MCF 10A (cell line): ENCODE results near the gene SSBP2. TPM values are rescaled to one million over a fixed set of nuclear protein-coding genes. Genes with fewer than 3 reads are reported as not detected.

Experiments used
- BruUV-seq: library from RNA; stranded (reverse); fragments of 400-500 nt; replicated peaks from 2 replicates; lab custom pipeline; 2021; lab: Mats Ljungman, UMichigan
- CTCF ChIA-PET: fragments of 300-600 bp; sonication (Branson Sonifier 250); formaldehyde crosslinking; extraction: SDS; loops from one replicate; lab custom pipeline; 2021; ENCODE audit warnings: antibody characterized with exemption, inconsistent platforms; lab: Yijun Ruan, JAX
- POLR2A ChIA-PET: fragments of 300-600, 350-650 bp; sonication (Branson Sonifier 250); formaldehyde crosslinking; extraction: SDS; loops from one replicate; lab custom pipeline; 2020; ENCODE audit warnings: antibody characterized with exemption, inconsistent platforms; lab: Yijun Ruan, JAX
- DNase-seq: peaks from one replicate; pipeline ENCODE4 v3.0.0-alpha.2; 2018; ENCODE audit not compliant: unreplicated experiment
- H3K27ac Mint-ChIP-seq: one replicate; pipeline ENCODE4 v1.8.0; 2022; ENCODE audit warnings: mild to moderate bottlenecking, low read depth, mixed read lengths; ENCODE audit not compliant: unreplicated experiment
- H3K27me3 Mint-ChIP-seq: one replicate; pipeline ENCODE4 v1.8.0; 2022; ENCODE audit warnings: mixed read lengths; ENCODE audit not compliant: insufficient read depth, unreplicated experiment
- H3K36me3 Mint-ChIP-seq: one replicate; pipeline ENCODE4 v1.8.0; 2022; ENCODE audit warnings: mild to moderate bottlenecking, moderate library complexity, mixed read lengths; ENCODE audit not compliant: insufficient read depth, unreplicated experiment
- H3K4me1 Mint-ChIP-seq: one replicate; pipeline ENCODE4 v1.8.0; 2022; ENCODE audit warnings: mixed read lengths; ENCODE audit not compliant: insufficient read depth, unreplicated experiment
- H3K4me3 Mint-ChIP-seq: one replicate; pipeline ENCODE4 v1.8.0; 2022; ENCODE audit warnings: mild to moderate bottlenecking, moderate library complexity, mixed read lengths; ENCODE audit not compliant: unreplicated experiment
- H3K9me3 Mint-ChIP-seq: one replicate; pipeline ENCODE4 v1.8.0; 2022; ENCODE audit warnings: mixed read lengths; ENCODE audit not compliant: unreplicated experiment
- CTCF ChIP-seq: fragments of 200-600 bp; IDR thresholded peaks from one replicate; pipeline ENCODE4 v1.8.0; 2022; ENCODE audit warnings: antibody characterized with exemption, mild to moderate bottlenecking; ENCODE audit not compliant: unreplicated experiment
- intact Hi-C: fragments of 100-400 bp; cut with micrococcal nuclease; formaldehyde crosslinking; loops from 2 replicates; pipeline ENCODE4 v1.14.1; 2022
- total RNA-seq: library from RNA; stranded (reverse); gene quantifications from 2 replicates; pipeline ENCODE4 v1.2.3, GENCODE V29; 2022

The SSBP2 gene
- total RNA-seq, 1 experiment from 2014 or later = 52.7 TPM

DNA sequence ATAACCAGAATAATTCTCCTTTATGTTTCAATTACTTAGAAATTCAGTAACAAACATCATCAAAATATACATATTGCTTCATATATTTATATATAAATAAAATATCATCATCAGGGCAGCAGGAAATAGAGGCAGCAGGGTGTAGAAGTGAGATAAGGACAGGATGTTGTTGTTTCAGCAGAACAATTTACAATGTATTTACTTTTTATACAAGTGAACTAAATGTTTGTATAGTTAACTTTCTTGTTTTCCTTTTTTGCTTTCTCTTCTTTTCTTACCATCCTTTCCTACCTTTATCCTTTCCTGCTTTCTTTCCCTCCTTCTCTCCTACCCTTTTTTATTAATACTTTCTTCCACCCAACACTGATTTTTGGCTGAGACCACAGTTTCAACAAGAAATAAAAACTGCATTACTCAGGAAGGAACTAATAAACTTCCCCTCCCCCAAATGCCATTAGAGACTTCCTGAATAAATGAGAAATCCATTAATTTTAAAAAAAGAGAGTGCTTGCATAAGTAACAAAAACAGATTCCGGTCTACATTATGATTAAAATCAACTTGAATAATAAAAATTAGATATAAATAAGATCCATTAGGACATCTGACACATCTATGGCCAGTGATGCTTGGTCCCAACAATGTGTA, 197.2 kb downstream of the SSBP2 start:
- H3K4me3 Mint-ChIP-seq = no peak overlapping the region
- TF ChIP-seq CTCF = no peak
- peaks cover 10% of the 10 kb centered on the region for H3K4me1 Mint-ChIP-seq
- H3K27ac Mint-ChIP-seq = no peak overlapping the region
- peaks cover 15% of the 10 kb centered on the region for H3K36me3 Mint-ChIP-seq
- H3K9me3 Mint-ChIP-seq = no peaks in the 10 kb centered on the region
- no TSS peak for BruUV-seq
- H3K27me3 Mint-ChIP-seq = no peaks in the 10 kb centered on the region
- CTCF ChIA-PET = no interaction called here
- POLR2A ChIA-PET = no interaction called here
- DNase-seq = no peak
- intact Hi-C loops = no loop called here

DNA sequence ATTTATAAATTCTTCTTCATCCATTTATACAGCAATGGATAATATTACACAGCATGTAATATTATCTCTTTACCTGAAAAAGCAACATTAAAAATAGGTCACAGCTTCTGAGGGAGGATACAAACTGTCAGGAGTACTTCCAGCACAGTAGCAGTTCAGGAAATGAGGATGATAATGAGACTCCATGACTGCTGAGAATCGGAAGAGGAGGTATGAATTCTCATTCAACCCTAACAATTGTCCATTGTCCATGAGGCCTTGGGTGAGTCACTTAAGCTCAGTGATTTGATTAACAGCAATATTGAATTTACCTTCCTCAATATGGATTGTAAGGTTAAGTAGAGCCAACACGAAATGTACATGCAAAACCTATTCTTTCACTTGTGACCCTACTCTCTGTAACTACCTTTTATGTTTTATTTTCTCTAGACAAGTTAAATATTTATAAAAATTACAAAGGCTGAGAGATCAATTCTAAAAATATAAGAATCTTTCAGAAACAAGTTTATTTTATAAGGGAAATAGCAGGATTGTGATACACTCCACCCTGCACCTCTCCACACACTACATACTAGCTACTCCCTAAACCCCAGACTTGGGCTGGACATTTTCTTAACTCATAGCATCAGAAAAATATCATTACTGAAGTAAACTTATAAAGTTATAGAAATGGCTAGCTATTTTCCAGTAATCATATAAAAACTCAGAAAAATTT, 197.9 kb downstream of the SSBP2 start:
- Mint-ChIP-seq H3K4me3 (no peak overlapping the region), H3K27me3 (no peaks in the 10 kb centered on the region), H3K9me3 (no peaks in the 10 kb centered on the region), H3K27ac (no peak overlapping the region), H3K4me1 (peaks cover 10% of the 10 kb centered on the region), H3K36me3 (peaks cover 10% of the 10 kb centered on the region)
- CTCF ChIA-PET = no interaction called here
- intact Hi-C loops = no loop called here
- TF ChIP-seq CTCF = no peak
- POLR2A ChIA-PET = no interaction called here
- no peak for DNase-seq
- BruUV-seq = no TSS peak

DNA sequence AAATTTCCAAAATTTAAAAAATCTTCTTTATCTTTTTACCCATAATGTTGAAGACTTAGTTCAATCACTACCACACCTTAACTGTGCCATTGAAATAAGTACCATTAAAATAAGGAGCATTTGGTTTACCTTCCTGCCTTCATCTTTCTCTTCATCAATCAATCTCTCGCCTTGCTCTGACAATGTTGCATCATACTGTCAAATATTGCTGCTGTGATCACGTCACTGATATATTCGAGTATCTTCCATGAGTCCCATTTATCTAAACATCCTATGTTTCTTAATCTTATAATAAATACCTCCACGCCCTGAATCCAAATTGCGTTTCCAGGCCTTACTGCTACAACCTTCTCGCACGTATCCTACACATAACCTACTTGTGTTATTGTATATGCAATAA, 201.8 kb downstream of the SSBP2 start:
- DNase-seq = no peak
- no TSS peak for BruUV-seq
- Mint-ChIP-seq H3K4me1 (peaks cover 7% of the 10 kb centered on the region), H3K9me3 (no peaks in the 10 kb centered on the region), H3K27me3 (no peaks in the 10 kb centered on the region), H3K36me3 (peaks cover 6% of the 10 kb centered on the region), H3K4me3 (no peak overlapping the region), H3K27ac (no peak overlapping the region)
- TF ChIP-seq CTCF = no peak
- CTCF ChIA-PET = no interaction called here
- intact Hi-C loops = no loop called here
- POLR2A ChIA-PET = no interaction called here

DNA sequence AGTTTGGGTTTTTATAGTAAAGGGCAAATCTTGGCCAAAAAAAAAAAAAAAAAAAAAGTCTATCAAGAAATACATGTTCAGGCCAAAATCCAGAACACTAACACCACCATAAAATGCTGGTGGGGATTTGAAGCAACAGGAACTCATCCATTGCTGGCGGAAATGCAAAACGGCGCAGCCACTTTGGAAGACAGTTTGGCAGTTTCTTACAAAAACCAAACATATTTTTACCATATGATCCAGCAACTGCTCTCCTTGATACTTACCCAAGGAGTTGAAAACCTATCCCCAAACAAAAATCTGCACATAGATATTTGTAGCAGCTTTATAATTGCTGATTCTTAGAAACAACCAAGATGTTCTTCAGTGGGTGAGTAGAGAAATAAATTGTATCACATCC, 203.9 kb downstream of the SSBP2 start:
- POLR2A ChIA-PET = interaction anchor here (0.6 kb wide), 1 partner anchor 63 kb away, joined by 3 read pairs; no protein-coding TSS in a partner anchor
- Mint-ChIP-seq H3K27ac (no peak overlapping the region), H3K27me3 (no peaks in the 10 kb centered on the region), H3K36me3 (peaks cover 6% of the 10 kb centered on the region), H3K9me3 (no peaks in the 10 kb centered on the region), H3K4me1 (peaks cover 10% of the 10 kb centered on the region), H3K4me3 (no peak overlapping the region)
- TF ChIP-seq CTCF = no peak
- intact Hi-C loops = no loop called here
- CTCF ChIA-PET = interaction anchor here (0.7 kb wide), 1 partner anchor 11 kb away, joined by 3 read pairs; no protein-coding TSS in a partner anchor
- no peak for DNase-seq
- BruUV-seq = no TSS peak
